Panc1 (cell line): Measurements from ENCODE around the gene BCLAF1.

Source experiments
- CTCF ChIP-seq: fragments of 450-650 bp; IDR thresholded peaks from 2 replicates; pipeline ENCODE4 v1.5.1; 2017; ENCODE audit warnings: mild to moderate bottlenecking
- POLR2AphosphoS5 ChIP-seq: IDR thresholded peaks from 2 replicates; pipeline ENCODE4 v1.6.1; 2012; ENCODE audit warnings: mild to moderate bottlenecking, low read depth, low read length, moderate library complexity
- SIN3A ChIP-seq: IDR thresholded peaks from 2 replicates; pipeline ENCODE4 v1.6.1; 2012; ENCODE audit warnings: low read depth, mild to moderate bottlenecking, low read length, moderate library complexity, borderline replicate concordance; ENCODE audit not compliant: insufficient read depth
- TCF7L2 ChIP-seq: IDR thresholded peaks from 2 replicates; pipeline ENCODE4 v1.6.1; 2011; ENCODE audit warnings: mild to moderate bottlenecking, low read depth, low read length, inconsistent platforms
- TF ChIP-seq, protein P1 (sequence below), 2 experiments: IDR thresholded peaks; 2 replicates each; pipeline ENCODE4 v1.6.1; 2011 to 2012; ENCODE audit warnings: low read depth in 2 of 2, control low read depth in 1 of 2, low read length in 1 of 2, mild to moderate bottlenecking in 1 of 2, moderate library complexity in 1 of 2; ENCODE audit not compliant: insufficient read depth in 1 of 2

DNA sequence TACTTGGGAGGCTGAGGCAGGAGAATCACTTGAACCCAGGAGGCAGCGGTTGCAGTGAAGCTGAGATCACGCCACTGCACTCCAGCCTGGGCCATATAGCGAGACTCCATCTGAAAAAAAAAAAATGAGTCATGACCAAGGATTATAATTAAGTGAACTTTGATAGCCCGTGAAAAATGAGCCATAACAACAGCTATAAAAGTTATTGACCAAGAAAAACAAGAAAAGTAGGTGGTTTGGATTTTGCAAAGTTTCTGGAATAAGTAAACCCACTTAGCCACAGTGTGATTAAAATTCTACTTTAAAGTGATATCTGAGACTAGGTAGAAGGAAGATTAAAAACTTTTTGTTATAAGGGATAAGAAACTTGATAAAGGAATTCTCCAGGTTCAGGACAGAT is 25.9 kb upstream of the BCLAF1 start:
- TF ChIP-seq CTCF, result no peak
- TF ChIP-seq POLR2AphosphoS5, result no peak
- TF ChIP-seq, protein P1, sequence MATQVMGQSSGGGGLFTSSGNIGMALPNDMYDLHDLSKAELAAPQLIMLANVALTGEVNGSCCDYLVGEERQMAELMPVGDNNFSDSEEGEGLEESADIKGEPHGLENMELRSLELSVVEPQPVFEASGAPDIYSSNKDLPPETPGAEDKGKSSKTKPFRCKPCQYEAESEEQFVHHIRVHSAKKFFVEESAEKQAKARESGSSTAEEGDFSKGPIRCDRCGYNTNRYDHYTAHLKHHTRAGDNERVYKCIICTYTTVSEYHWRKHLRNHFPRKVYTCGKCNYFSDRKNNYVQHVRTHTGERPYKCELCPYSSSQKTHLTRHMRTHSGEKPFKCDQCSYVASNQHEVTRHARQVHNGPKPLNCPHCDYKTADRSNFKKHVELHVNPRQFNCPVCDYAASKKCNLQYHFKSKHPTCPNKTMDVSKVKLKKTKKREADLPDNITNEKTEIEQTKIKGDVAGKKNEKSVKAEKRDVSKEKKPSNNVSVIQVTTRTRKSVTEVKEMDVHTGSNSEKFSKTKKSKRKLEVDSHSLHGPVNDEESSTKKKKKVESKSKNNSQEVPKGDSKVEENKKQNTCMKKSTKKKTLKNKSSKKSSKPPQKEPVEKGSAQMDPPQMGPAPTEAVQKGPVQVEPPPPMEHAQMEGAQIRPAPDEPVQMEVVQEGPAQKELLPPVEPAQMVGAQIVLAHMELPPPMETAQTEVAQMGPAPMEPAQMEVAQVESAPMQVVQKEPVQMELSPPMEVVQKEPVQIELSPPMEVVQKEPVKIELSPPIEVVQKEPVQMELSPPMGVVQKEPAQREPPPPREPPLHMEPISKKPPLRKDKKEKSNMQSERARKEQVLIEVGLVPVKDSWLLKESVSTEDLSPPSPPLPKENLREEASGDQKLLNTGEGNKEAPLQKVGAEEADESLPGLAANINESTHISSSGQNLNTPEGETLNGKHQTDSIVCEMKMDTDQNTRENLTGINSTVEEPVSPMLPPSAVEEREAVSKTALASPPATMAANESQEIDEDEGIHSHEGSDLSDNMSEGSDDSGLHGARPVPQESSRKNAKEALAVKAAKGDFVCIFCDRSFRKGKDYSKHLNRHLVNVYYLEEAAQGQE (IDR thresholded peaks at IDR 0.05; ENCODE audit: insufficient read depth in 1 of 2, low read depth in 2 of 2, low read length in 1 of 2), result no peak
- TF ChIP-seq SIN3A, result no peak
- TF ChIP-seq TCF7L2, result no peak
